Upper lobe of left lung (tissue), 4 donors: Measurements from ENCODE around the gene PPP2R3B.

Source experiments
- EP300 ChIP-seq, 4 donors: sonication (generic); formaldehyde crosslinking; IDR thresholded peaks; one replicate each; pipeline ENCODE4 v1.5.1; 2017; ENCODE audit warnings: antibody characterized with exemption in 4 of 4, control low read depth in 2 of 4
- POLR2A ChIP-seq, 4 donors: fragments of 450-650 bp; IDR thresholded peaks; one replicate each; pipeline ENCODE4 v1.5.1; 2016 to 2017; ENCODE audit warnings: antibody characterized with exemption in 4 of 4, mild to moderate bottlenecking in 2 of 4
- POLR2AphosphoS5 ChIP-seq, 2 donors: sonication (generic); formaldehyde crosslinking; IDR thresholded peaks; one replicate each; pipeline ENCODE4 v1.5.1; 2017; ENCODE audit warnings: antibody characterized with exemption in 2 of 2
- TF ChIP-seq, protein P1 (sequence below), 6 experiments: fragments of 450-650 bp in 4 of 6; fragments of 200-600 bp in 2 of 6; sonication (generic) in 2 of 6; IDR thresholded peaks; one replicate each; pipeline ENCODE4 v1.5.1; 2016 to 2019; ENCODE audit warnings: antibody characterized with exemption in 6 of 6

DNA sequence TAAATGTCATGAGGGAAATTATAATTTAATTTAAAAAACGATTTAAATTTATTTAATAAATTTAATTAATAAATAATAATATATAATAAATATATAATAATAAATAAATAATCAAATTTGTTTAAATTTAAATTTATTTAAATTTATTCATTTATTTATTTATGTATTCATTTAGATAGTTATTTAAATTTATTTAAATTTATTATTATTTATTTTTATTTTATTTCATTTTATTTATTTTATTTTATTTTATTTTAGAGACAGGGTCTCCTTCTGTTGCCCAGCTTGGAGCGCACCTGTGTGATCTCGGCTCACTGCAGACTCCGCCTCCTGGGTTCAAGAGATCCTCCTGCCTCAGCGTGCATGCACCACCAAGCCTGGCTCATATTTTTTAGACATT, 18.4 kb upstream of the PPP2R3B start:
- TF ChIP-seq, protein P1, sequence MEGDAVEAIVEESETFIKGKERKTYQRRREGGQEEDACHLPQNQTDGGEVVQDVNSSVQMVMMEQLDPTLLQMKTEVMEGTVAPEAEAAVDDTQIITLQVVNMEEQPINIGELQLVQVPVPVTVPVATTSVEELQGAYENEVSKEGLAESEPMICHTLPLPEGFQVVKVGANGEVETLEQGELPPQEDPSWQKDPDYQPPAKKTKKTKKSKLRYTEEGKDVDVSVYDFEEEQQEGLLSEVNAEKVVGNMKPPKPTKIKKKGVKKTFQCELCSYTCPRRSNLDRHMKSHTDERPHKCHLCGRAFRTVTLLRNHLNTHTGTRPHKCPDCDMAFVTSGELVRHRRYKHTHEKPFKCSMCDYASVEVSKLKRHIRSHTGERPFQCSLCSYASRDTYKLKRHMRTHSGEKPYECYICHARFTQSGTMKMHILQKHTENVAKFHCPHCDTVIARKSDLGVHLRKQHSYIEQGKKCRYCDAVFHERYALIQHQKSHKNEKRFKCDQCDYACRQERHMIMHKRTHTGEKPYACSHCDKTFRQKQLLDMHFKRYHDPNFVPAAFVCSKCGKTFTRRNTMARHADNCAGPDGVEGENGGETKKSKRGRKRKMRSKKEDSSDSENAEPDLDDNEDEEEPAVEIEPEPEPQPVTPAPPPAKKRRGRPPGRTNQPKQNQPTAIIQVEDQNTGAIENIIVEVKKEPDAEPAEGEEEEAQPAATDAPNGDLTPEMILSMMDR (IDR thresholded peaks at IDR 0.05), result no peak
- TF ChIP-seq POLR2A (IDR thresholded peaks at IDR 0.05) (no peak), EP300 (IDR thresholded peaks at IDR 0.05) (no peak), POLR2AphosphoS5 (IDR thresholded peaks at IDR 0.05) (no peak)
